ENCODE results near the gene ZNF785.

- TF ChIP-seq CTCF (conservative IDR thresholded peaks at IDR 0.05) (no peak), ZFX (IDR thresholded peaks at IDR 0.05) (0 out of 2 replicates have a peak, but pooled peaks have one; percentile 36)
Measured at GRCh38 chr16:30585022-30585399, 486 bp downstream of the ZNF785 start.
